HG02798 (cell line): ENCODE measurements around the gene MTNR1B.

Experiments
- ATAC-seq: cut with Tn5 transposase; IDR thresholded peaks from one replicate; pipeline ENCODE4 v1.9.1; 2021; ENCODE audit warnings: mild to moderate bottlenecking; ENCODE audit not compliant: unreplicated experiment, poor library complexity

Gene MTNR1B

DNA sequence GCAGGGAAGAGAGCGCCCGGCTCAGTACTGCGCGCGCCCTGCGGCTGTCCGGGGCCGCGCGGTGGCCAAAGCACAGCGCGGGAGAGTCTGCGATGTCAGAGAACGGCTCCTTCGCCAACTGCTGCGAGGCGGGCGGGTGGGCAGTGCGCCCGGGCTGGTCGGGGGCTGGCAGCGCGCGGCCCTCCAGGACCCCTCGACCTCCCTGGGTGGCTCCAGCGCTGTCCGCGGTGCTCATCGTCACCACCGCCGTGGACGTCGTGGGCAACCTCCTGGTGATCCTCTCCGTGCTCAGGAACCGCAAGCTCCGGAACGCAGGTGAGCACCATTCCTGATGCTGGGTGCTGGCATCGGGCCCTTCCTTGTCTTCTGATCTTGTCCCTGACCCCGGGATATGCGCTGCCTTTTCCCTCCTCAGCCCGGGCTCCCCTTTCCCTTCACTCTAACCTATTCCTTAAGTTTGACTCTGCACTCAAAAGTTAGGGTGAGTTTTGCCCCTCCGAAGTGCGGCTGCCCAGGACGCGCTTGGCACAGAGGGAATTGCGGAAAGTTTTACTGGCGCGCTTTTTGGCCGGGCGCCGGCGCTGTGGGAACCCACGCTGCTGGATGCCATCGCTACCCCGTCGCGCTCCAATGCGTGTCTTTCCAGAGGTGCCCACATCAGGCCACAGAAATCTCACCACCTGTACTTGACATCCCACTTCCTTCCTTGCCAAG is at the start of gene MTNR1B:
MTNR1B (plus strand) TSS at position 18 of the 714 bp plus-strand sequence; CDS start at position 93, 75 bp downstream.
- ATAC-seq: no peak

DNA sequence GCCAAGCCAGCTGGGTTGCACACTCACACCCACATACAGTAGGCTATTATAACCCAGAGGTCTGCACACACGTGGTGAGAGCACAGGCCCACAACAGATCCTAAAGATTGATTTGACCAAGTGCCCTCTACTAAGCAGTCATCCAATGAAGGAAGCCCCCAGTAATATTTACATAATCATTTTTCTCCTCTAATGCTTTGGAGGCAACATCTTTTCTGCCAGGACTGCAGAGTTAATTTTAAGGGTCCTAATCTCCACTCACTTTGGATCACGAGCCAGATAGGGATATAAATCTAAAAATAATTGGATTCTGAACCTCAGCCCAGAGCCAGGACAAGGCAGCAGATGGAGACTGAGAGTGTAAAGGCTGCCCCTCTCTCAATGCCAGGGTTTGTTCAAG is 49.1 kb upstream of the MTNR1B start:
- ATAC-seq: no peak

DNA sequence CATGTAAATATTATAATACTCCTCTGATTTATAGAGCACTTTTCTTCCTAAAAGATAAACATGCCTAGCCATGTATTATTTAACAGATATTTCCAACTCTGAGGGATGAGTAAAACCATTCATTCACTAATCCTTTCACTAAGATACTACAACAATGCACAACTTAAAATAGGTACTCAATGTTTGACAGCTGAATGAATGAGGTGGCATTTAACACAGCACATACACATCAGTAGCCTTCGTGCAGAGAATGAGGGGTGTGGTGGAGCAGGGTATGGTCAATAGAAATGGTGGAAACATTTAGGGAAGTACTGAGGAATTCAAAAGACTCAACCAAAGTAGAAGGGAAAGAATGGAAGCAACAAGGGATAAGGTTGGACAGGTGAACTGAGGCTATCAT is 46.7 kb upstream of the MTNR1B start:
- ATAC-seq: no peak

DNA sequence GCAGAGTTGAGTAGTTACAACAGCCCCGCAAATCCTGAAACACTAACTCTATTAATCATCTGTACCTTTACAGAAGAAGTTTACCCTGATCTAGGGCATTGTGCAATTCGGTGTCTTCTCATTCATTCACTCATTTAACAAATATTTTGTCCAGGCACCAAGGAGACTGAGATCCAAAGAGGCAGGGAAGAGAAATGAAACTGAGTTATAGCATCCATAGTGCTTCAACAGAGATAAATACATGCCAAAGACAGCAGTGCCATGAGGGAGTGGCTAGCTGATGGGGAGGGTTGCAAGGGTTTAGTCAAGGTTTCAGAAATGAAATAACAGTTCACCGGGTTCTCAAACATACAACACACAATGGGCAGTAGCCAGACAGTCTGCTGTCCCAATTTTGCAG is 40.2 kb upstream of the MTNR1B start:
- ATAC-seq: no peak

DNA sequence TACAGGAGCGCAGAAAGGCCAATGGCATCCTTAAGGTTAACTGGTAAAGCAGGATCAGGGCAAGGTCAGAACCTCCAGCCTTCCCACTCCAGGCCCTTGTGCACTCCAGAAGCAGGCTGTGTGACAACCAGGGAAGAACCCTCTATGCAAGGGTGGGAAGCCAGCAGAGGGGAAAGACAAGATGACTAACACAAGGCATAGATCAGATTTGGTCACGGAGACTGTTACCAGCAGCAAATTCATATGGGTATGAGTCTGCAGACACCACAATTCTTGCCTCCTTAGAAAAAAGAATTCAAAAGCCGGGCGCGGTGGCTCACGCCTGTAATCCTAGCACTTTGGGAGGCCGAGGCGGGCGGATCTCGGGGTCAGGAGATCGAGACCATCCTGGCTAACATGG is 39.8 kb upstream of the MTNR1B start:
- ATAC-seq: no peak

DNA sequence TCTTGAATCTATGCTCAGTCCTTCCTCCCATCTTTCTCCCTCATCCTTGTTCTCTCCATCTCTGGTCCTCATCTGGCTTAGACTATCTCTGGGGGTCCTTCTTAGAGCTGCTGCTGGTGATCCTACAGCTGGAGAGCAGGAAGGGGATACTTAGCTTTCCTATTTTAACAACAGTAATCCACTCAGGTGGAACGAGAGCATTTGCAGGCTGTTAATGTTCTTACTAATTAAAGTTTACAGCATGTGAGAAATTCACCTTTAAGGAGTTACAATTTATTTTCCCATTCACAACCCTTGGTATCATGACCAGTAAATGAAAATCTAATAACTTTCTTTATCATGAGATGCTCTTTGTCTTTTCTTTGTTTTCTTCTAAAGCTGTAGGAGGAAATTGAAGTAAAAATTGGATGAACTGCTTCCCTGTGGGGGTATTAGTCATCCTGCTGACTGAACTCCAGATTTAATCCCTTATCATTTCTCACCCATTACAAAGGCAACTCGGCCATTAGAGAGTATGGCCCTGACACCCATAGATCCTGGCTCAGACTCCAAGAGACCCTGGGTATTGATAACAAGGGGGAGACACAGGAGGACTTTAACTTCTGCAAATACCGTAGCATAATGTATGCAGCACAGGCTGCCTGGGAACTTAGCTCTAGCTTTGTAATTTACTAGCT is 37.6 kb upstream of the MTNR1B start:
- ATAC-seq: no peak

DNA sequence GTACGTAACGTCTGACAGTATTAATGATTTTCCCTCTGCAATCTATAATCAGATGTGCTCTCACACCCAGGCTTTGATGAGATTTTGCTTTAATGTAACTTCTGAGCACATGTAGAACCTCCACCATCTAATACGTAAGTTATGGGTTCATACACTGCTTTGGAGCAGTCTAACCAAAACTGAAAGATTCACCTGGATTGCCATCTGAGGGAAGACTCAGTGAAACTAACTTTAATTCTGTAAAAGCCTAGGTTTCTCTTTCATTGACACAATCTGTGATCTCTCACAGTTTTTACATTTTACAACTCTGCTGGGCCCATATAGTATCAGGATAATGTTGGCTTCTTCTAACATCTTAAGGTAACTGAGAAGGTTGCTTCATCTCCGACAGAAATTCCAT is 30.1 kb upstream of the MTNR1B start:
- no peak for ATAC-seq

DNA sequence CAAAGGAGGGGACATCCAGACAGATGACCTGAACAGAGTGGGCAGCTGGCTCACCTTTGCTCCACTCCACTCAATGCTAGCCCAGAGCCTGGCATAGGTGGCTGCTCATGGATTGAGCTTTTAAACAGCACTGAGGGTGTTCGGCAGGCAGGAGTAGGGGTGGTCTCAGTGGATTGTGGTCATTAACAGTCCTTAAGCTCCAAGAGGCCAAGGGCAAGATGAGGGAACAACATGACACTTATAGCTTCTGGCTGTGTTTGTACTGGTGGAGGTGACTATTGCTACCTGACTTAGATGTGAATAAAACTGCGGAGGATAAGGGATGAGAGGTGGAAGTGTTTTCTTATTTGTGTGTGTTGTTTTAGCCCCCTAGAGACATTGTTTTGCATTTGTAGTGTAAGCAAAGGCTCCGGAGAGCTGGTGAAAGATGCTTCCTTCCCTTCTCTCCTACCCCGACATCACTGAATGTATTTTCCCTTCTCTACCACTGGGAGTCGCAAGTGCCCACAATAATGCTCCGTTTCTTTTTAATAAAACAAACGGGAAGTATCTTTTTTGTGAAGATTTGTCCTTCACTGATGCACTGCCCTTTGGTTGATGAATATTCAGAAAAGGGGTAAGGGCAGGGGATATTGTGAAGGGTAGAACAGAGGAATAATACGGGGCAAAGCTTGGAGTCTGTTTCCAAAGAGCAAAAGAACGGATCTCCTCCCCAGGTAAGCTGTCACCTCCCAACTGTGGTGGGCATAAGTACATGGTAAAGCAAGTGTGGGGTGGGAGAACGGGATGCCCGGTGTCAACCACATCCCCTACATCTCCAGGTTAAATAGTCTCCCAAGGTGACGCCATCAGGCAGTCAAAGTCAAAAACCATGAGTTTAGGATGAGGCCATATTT is 27.5 kb upstream of the MTNR1B start:
- peak; percentile 62 for ATAC-seq

DNA sequence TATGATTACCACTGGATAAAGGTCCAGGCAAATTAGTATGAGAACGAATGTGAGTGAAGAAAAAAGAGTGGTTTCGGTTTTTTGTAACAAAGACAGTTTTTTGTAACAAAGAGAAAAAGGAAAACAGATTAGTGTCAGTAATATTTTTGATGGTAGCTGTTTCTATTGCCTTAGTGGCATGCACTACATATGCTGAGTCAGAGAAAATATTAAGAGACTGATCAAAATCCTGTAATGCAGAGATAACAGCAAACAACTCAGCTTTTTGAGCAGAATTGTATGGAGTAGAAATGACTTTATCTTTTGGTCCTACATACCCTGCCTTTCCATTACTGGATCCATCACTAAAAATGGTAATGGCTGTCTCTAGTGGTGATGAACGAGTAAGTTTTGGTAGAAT is 22.7 kb upstream of the MTNR1B start:
- no peak for ATAC-seq

DNA sequence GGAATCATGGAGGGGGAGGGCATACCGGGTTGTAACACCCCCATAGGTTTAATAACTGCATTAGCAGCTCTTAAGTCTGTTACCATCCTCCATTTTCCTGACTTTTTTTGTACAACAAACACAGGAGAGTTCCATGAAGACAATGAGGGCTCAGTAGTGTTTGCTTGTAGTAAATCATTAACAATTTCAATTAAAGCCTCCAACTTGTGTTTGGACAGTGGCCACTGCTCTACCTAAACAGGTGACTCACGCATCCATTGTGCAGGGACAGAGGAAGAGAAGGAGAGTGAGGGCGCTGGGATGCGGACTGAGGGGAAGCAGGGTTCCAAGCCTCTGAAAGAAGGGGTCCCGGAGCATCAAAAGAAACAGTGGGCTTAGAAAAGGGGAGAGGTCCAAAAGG is 21.3 kb upstream of the MTNR1B start:
- no peak for ATAC-seq

DNA sequence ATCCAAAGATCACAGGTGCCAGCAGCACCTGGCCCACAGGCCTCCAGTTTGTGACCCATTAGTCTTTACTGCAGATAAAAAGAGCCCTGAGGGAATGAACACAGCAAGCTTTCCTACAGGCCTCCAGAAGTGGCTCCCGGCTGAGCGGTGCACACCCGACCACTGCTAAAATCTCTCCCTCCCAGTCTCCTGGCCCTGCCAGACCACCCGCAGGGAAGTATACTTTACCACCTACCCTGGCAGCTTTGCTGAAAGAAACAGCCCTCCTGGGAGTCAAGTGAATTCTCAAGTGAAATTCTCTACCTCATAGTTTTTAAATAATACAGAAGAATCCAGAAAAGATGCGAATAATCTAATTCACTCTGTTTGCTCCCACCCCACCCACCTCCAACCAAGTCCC is 15.4 kb upstream of the MTNR1B start:
- ATAC-seq: no peak

DNA sequence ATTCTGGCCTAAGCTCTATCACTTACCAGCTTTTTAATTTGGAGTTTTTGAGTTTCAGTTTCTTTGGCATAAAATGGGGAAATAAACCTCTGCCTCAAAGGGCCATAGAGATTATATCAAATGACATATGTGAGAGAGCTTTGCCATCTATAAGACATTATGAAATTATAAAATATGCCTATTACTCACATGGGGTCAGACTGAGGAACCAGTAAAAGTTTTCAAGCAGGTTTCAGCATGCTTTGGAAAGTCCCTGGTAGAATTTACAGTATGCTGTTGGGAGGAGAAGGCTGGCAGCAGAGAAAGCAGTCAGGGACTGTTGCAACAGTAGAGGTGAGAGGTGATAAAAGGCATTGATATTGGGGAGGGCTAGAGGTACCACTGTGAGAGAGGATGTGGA is 13.6 kb upstream of the MTNR1B start:
- no peak for ATAC-seq

DNA sequence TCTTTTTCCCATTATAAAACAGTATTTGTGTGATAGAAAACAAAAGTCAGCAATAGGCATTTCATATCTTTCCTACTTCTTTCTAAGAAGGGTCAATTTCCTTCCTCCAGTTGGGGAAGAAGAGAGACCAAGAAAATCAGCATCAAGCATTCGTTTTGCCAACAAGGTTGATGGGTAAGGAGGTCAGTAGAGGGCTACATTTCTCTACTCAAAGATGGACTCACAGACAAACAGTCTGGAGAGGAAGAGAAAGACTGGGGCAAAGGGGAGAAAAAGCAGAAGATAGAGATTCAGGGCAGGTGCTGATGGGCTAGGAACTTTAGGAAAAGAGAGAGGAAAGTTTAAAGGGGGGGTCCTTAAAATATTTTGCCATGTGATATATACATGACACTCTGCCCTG is 8.6 kb upstream of the MTNR1B start:
- ATAC-seq: no peak

DNA sequence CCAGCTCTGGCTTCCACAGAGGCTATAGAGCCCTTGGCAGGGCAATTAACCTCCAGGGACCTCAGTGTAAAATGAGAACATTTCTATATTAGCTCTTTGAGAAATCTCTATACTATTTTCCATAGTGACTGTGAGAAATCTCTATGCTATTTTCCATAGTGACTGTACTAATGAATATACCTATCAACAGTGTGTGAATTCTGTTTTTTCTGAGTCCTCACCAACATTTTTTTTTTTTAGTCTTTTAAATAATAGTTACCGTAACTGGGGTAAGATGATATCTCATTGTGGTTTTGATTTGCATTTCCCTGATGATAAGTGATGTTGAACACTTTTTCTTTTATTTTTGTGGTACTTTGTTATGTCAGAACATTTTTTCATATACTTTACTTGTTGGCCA is 7.0 kb upstream of the MTNR1B start:
- ATAC-seq: no peak

DNA sequence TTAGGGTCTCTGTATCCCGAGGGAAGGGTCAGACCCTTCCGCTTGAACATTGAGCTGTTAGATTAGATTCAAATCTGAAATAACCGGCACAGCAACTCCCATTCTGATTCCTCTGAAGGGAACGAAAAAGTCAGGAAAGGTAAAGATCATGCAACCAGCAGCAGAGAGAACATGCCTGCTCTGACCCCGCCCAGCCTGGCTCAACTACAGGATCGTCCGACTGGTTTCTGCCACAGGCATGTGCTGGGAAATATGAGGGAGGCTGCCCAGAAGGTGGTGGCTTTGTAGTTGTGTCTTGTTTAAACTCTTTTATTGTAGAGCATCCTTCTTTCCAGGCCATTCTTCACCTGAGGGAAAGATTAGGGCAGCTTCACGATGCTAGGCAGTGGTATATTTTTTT is 5.0 kb upstream of the MTNR1B start:
- ATAC-seq: no peak

DNA sequence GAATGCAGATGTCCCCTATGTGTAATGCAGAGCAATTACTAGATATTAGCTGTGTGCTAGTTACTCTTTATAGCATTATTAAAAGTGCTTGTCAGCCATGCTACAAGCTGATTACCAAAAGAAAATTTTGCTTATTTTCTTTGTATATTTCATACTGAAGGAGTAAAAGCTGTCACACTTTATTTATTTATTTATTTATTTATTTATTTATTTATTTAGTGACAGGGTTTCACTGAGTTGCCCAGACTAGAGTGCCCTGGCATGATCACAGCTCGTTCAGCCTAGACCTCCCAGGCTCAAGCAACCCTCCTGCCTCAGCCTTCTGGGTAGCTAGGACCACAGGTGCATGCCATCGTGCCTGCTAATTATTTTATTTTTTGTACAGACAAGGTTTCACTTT is 4.3 kb upstream of the MTNR1B start:
- no peak for ATAC-seq

DNA sequence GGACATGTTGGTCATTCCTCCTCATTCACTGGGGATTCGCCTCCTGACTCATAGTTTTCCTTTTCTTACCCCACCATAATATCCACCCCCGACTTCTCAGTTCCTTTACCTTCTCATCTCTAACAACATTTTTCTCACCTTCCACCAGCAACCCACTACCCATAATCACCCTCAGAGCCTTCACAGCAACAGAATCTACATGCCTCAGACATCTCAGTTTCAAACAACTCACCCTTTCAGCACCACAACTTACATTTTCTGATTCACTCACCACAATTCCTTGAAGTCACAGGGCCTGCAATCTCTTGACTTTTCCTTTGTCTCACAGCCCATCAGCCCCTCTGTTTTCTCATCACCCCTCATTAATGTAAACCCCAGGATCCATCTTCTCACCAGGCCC is 2.3 kb upstream of the MTNR1B start:
- no peak for ATAC-seq

DNA sequence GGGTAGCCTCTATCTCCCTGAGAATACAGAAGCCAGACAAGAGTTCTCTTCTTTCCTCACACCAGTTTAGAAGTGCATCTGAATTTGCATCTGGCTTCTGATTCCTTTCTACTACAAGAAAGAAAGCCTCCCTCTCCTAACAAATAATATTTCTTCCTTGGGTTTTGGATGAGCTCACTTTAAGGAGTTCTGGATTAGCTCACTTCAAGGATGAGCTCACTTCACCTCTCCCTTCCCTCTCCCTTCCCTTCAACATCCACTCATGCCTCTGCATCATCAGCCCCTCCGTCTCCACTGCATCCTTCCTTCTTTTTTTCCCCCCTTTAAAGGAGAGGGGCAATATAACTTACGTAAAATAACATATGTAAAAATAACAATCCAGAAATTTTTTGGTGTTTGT is 1.6 kb upstream of the MTNR1B start:
- ATAC-seq: no peak

DNA sequence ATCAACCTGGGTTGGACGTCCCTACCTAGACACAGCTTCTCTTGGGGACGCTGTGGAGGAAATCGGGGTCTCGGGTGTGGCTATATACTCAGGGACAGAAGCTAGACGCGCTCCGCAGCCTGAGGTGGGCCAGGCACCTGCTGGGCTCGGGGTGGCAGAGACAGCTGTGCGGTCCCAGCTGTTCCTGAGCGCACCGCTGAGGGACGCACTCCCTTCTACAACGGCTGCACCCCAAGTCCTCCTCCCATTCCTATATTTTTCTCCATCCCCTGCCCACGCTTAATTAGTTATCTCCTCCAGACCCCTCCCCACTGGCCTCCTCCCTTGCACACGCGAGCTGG is 188 bp upstream of the MTNR1B start:
- no peak for ATAC-seq

DNA sequence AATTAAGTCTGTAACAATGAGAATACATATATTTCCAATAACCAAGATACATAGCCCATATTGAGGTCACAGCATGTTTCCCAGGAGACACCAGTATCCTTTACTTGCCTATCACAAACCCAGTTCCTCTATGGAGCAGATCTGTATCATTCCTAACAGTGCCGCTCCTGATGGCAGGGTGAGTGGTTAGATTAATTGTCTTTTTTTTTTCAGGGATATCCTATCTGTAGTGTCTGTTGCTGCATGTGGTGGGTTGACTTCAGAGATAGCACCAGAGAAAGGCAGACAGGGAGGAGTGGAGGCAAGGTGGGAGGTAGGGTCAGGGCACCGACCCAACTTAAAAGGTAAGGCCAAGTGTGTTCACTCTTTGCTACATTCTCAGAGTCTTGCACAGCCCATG is 2.8 kb downstream of the MTNR1B start:
- ATAC-seq: no peak

DNA sequence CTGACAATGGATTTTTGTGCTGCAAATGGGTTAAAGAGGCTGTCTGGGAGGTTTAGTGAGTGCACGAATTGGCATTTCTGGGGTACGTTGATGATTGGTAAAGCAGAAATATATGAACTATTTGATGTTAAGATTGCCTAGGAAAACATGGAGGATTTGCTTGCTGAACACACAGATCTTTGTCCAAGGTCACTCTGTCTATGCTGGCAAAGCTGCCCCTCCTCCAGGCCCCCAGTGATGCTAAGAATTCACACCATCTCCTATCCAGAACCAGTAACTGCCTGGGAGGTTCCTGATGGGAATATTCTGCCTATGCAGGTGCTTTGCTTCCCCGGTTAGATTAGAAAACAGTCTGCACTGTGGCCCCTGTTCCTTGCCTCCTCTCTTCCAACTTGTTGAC is 5.8 kb downstream of the MTNR1B start:
- ATAC-seq: no peak
